ENCODE results near the gene ZNF581.

Gene ZNF581

DNA sequence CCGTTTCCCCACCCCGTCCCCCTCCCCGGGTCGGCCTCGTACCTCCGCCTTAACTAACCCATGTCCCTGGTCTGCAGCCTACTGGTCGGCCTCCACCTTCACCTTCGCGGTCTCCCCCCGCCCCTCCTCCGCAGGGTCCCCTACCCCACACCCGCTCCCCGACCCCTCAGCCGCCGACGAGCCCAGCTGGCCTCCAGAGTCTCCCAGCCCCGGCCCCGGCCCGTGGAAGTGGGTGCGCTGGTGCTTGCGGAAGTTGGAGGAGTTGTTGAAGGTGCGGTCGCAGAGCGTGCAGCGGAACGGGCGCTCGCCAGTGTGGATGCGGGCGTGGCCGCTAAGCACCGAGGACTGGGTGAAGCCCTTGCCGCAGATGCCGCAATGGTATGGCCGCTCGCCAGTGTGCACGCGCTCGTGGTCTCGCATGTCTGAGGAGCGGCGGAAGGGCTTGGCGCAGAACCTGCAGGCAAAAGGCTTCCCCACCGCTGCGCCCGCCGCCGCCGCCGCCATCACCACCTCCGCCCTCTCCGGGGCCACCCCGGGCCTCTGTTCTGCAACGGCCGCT, 21.7 kb upstream of the ZNF581 start:
- Histone ChIP-seq H3K27ac (no peak overlapping the region), H3K9me3 (ENCODE audit: severe bottlenecking) (peaks cover 3% of the 10 kb centered on the region), H3K4me3 (ENCODE audit: low read depth, low read length) (no peak overlapping the region), H3K27me3 (ENCODE audit: insufficient read depth, low read depth, severe bottlenecking) (no peaks in the 10 kb centered on the region), H3K36me3 (peaks cover 20% of the 10 kb centered on the region)
- no peak for DNase-seq
- TF ChIP-seq, protein P1, sequence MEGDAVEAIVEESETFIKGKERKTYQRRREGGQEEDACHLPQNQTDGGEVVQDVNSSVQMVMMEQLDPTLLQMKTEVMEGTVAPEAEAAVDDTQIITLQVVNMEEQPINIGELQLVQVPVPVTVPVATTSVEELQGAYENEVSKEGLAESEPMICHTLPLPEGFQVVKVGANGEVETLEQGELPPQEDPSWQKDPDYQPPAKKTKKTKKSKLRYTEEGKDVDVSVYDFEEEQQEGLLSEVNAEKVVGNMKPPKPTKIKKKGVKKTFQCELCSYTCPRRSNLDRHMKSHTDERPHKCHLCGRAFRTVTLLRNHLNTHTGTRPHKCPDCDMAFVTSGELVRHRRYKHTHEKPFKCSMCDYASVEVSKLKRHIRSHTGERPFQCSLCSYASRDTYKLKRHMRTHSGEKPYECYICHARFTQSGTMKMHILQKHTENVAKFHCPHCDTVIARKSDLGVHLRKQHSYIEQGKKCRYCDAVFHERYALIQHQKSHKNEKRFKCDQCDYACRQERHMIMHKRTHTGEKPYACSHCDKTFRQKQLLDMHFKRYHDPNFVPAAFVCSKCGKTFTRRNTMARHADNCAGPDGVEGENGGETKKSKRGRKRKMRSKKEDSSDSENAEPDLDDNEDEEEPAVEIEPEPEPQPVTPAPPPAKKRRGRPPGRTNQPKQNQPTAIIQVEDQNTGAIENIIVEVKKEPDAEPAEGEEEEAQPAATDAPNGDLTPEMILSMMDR (IDR thresholded peaks at IDR 0.05; ENCODE audit: low read depth, low read length) = no peak

DNA sequence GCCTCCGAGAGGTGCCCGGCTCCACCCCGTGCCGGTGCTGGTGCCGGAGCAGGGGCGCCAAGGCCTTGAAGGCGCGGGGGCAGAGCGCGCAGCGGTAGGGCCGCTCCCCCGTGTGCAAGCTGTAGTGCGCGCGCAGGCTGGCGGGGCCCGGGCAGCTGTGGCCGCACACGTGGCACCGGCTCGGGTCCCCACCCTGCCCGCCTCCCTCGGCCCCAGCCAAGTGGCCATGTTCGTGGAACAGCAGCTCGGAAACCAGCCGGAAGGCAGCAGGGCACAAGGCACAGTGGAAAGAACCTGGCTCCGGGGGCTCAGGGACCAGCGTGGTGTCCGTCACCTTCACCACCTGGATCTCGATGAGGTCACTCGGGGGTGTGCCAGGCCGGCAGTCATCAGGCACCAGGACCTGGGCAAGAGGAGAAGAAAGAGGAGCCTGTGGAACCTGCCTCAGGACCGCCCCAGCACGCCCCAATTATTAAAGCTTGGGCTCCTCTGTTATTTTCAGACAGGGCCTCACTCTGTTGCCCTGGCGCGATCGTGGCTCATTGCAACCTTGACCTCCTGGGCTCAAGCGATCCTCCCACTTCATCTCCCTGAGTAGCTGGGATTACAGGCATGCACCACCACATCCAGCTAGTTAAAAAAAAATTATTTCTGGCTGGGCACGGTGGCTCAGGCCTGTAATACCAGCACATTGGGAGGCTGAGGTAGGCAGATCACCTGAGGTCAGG, 21.0 kb upstream of the ZNF581 start:
- Histone ChIP-seq H3K27me3 (ENCODE audit: insufficient read depth, low read depth, severe bottlenecking) (no peaks in the 10 kb centered on the region), H3K9me3 (ENCODE audit: severe bottlenecking) (peaks cover 3% of the 10 kb centered on the region), H3K36me3 (peaks cover 17% of the 10 kb centered on the region), H3K4me3 (ENCODE audit: low read depth, low read length) (no peak overlapping the region), H3K27ac (no peak overlapping the region)
- TF ChIP-seq, protein P1 (IDR thresholded peaks at IDR 0.05; ENCODE audit: low read depth, low read length) = no peak
- no peak for DNase-seq

DNA sequence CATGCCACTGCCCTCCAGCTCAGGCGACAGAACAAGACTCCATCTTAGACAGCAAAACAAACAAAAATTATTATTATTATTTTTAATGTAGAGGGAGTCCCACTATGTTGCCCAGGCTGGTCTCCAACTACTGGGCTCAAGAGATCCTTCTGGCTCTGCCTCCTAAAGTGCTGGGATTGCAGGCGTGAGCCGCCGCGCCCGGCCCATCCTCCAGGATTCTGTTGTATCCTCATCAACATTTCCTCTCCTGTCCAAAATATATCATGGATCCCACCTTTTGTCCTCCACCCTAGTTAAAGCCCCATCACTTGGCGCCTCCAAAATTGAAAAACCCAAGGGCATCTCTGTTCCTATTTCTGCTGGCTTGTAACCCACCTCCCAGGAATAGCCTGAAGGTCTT, 20.3 kb upstream of the ZNF581 start:
- TF ChIP-seq, protein P1 (IDR thresholded peaks at IDR 0.05; ENCODE audit: low read depth, low read length) = no peak
- DNase-seq = no peak
- no peak overlapping the region for H3K4me3 ChIP-seq (ENCODE audit: low read depth, low read length)
- H3K36me3 ChIP-seq = peaks cover 10% of the 10 kb centered on the region
- peaks cover 3% of the 10 kb centered on the region for H3K9me3 ChIP-seq (ENCODE audit: severe bottlenecking)
- H3K27ac ChIP-seq = no peak overlapping the region
- H3K27me3 ChIP-seq (ENCODE audit: insufficient read depth, low read depth, severe bottlenecking) = no peaks in the 10 kb centered on the region

DNA sequence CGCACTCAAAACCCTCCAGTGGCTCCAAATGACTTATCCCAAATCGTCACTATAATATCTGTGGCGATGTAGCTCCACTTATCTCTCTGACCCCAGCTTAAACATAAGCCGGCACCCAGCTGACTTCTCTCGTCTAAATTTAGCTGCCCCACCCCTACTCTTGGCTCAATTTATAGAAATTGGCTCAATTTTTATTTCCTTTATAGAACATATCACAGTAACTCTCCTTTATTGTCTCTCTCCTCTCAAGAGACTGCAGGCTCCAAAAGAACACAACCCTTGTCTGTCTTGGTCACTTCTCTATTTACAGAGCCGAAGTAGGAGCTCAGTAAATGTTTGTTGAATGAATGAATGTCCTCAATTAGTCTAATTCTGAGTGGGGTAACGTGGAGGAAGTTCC, 19.9 kb upstream of the ZNF581 start:
- TF ChIP-seq, protein P1 (IDR thresholded peaks at IDR 0.05; ENCODE audit: low read depth, low read length) = no peak
- Histone ChIP-seq H3K4me3 (ENCODE audit: low read depth, low read length) (peak overlapping the region; percentile 2; the same call in 1 of the 2 replicates), H3K36me3 (peaks cover 10% of the 10 kb centered on the region), H3K27ac (peak overlapping the region; percentile 36; the same call in 1 of the 2 replicates), H3K9me3 (ENCODE audit: severe bottlenecking) (peaks cover 3% of the 10 kb centered on the region), H3K27me3 (ENCODE audit: insufficient read depth, low read depth, severe bottlenecking) (no peaks in the 10 kb centered on the region)
- no peak for DNase-seq

DNA sequence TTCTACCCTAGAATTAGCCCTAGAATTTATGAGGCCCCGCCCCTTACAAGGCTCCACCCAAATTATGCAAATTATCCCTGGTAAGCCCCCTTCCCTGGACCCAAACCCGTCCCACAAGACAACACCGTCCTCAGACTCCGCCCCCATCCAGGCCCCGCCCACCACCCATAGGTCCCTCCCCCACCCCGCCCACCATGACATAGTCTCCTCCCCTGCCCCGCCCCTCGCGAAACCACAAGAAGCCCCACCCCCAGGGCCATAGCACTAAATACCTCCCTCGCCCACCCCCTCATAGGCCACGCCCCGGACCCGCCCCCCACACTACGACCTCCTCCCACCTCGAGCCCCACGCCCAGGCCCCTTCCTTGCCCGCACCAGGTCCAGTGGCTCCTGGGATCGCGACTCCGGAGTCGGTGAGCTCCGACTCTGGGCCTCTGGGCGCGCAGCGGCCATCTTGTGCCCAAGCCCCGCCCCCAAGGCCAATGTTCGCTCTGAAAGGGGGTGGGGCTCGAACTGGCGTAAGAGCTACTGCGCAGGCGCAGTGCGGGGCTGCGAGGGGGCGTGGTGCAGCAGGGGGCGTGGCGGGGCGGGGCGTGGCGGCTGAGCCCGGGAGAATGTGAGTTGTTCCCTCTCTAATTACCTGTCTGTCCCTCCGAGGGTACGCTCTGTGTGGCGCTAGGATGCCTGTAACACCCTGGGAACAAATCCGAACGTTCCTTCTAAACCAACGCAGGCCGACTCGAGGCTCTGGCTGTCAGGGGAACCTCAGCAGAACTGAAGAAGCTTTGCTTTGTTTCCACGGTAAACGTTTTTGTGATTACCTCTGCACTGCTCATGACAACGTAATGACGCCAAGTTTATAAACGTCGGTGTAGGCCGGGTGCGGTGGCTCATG, 19.1 kb upstream of the ZNF581 start, which contains the start of gene ZNF784:
Gene ZNF784 (minus strand): TSS at position 458 of the 895 bp plus-strand sequence. CDS start 5 bp downstream, at position 453.
- TF ChIP-seq, protein P1 (IDR thresholded peaks at IDR 0.05; ENCODE audit: low read depth, low read length) = no peak
- Histone ChIP-seq H3K36me3 (peaks cover 10% of the 10 kb centered on the region), H3K27ac (peak within 1 kb of the TSS; percentile 91), H3K4me3 (ENCODE audit: low read depth, low read length) (peak within 1 kb of the TSS; percentile 58), H3K9me3 (ENCODE audit: severe bottlenecking) (peaks cover 3% of the 10 kb centered on the region), H3K27me3 (ENCODE audit: insufficient read depth, low read depth, severe bottlenecking) (no peaks in the 10 kb centered on the region)
- peak; percentile 90 for DNase-seq

All from WERI-Rb-1 (cell line).